Stimulated activated naive B cell treated with anti-CD40 and anti-IgM and Interleukin-4, amounts not matched to agents 10 μg/mL and 1 μg/mL and 100 μg/mL, for 72 hours (primary cell): ENCODE results near the gene HCRTR1.

Experiments
- ATAC-seq, 2 donors: fragments of 150-1000 bp; cut with Tn5 transposase; replicated peaks; 2 replicates each; pipeline ENCODE4 v1.10.0; 2021; ENCODE audit warnings: moderate library complexity in 1 of 2
- DNase-seq: peaks from one replicate; pipeline ENCODE4 v3.0.0; 2021
- H3K27ac Mint-ChIP-seq: one replicate; pipeline ENCODE4 v1.8.0; 2022; ENCODE audit warnings: mild to moderate bottlenecking, mixed read lengths
- H3K27me3 Mint-ChIP-seq, 2 donors: one replicate each; pipeline ENCODE4 v1.8.0; 2022; ENCODE audit warnings: mixed read lengths in 2 of 2
- H3K36me3 Mint-ChIP-seq, 2 donors: one replicate each; pipeline ENCODE4 v1.8.0; 2022; ENCODE audit warnings: mixed read lengths in 2 of 2, mild to moderate bottlenecking in 1 of 2
- H3K4me1 Mint-ChIP-seq, 2 donors: one replicate each; pipeline ENCODE4 v1.8.0; 2022; ENCODE audit warnings: mixed read lengths in 2 of 2, mild to moderate bottlenecking in 1 of 2
- H3K4me3 Mint-ChIP-seq, 2 donors: one replicate each; pipeline ENCODE4 v1.8.0; 2022; ENCODE audit warnings: mild to moderate bottlenecking in 2 of 2, mixed read lengths in 2 of 2, moderate library complexity in 1 of 2
- H3K9me3 Mint-ChIP-seq, 2 donors: one replicate each; pipeline ENCODE4 v1.8.0; 2022; ENCODE audit warnings: mixed read lengths in 2 of 2, mild to moderate bottlenecking in 1 of 2

The HCRTR1 gene

GRCh38 chr1:31617218-31617915 lies at the start of gene HCRTR1:
Gene HCRTR1 (plus strand): TSS chr1:31617689. CDS start chr1:31619193, 1,504 bp downstream.
- peaks cover 32 to 38% of the 10 kb centered on the region in 2 donors for H3K27me3 Mint-ChIP-seq
- peak; percentile 14 to 17 for ATAC-seq

GRCh38 chr1:31567956-31568570 lies 49.4 kb upstream of the HCRTR1 start:
- H3K4me1 Mint-ChIP-seq = peaks cover 10 to 14% of the 10 kb centered on the region in 2 donors
- DNase-seq = no peak
- no peak overlapping the region for H3K27ac Mint-ChIP-seq
- H3K4me3 Mint-ChIP-seq = no peak overlapping the region
- no peak for ATAC-seq
- H3K36me3 Mint-ChIP-seq = no peaks in the 10 kb centered on the region
- H3K9me3 Mint-ChIP-seq = no peaks in the 10 kb centered on the region
- H3K27me3 Mint-ChIP-seq = no peaks in the 10 kb centered on the region

More at GRCh38 chr1:31617218-31617915, at the start of gene HCRTR1:
- H3K4me1 Mint-ChIP-seq = peaks cover 18 to 26% of the 10 kb centered on the region in 2 donors
- peaks cover 5 to 11% of the 10 kb centered on the region in 2 donors for H3K36me3 Mint-ChIP-seq
- DNase-seq = no peak
- no peak within 1 kb of the TSS for H3K27ac Mint-ChIP-seq
- H3K9me3 Mint-ChIP-seq = no peaks in the 10 kb centered on the region
- peak within 1 kb of the TSS; percentile 61 to 73 for H3K4me3 Mint-ChIP-seq

- H3K4me1 Mint-ChIP-seq = peaks cover 10 to 14% of the 10 kb centered on the region in 2 donors
- no peaks in the 10 kb centered on the region for H3K36me3 Mint-ChIP-seq
- no peak for DNase-seq
- ATAC-seq = no peak
- H3K27ac Mint-ChIP-seq = no peak overlapping the region
- H3K9me3 Mint-ChIP-seq = no peaks in the 10 kb centered on the region
- H3K27me3 Mint-ChIP-seq = peaks cover 1 to 2% of the 10 kb centered on the region in 2 donors
- H3K4me3 Mint-ChIP-seq = no peak overlapping the region
Observed at GRCh38 chr1:31568895-31569595, 48.4 kb upstream of the HCRTR1 start.

GRCh38 chr1:31569596-31570173 lies 47.8 kb upstream of the HCRTR1 start:
- peaks cover 5 to 8% of the 10 kb centered on the region in 2 donors for H3K27me3 Mint-ChIP-seq
- ATAC-seq (no peak), DNase-seq (no peak)
- no peaks in the 10 kb centered on the region for H3K36me3 Mint-ChIP-seq
- H3K4me1 Mint-ChIP-seq = peaks cover 10 to 14% of the 10 kb centered on the region in 2 donors
- H3K9me3 Mint-ChIP-seq = no peaks in the 10 kb centered on the region
- H3K4me3 Mint-ChIP-seq = no peak overlapping the region
- H3K27ac Mint-ChIP-seq = no peak overlapping the region

- Mint-ChIP-seq H3K4me3 (no peak overlapping the region), H3K27me3 (peaks cover 5 to 9% of the 10 kb centered on the region in 2 donors), H3K9me3 (no peaks in the 10 kb centered on the region), H3K27ac (no peak overlapping the region), H3K36me3 (no peaks in the 10 kb centered on the region), H3K4me1 (peaks cover 10 to 14% of the 10 kb centered on the region in 2 donors)
- DNase-seq = no peak
- ATAC-seq = no peak
Observed at GRCh38 chr1:31570228-31570627, 47.3 kb upstream of the HCRTR1 start.

- Mint-ChIP-seq H3K27me3 (peaks cover 5 to 16% of the 10 kb centered on the region in 2 donors), H3K4me1 (peaks cover 10 to 14% of the 10 kb centered on the region in 2 donors), H3K4me3 (no peak overlapping the region), H3K27ac (no peak overlapping the region), H3K36me3 (no peaks in the 10 kb centered on the region), H3K9me3 (no peaks in the 10 kb centered on the region)
- DNase-seq = no peak
- ATAC-seq = no peak
Observed at GRCh38 chr1:31570906-31571305, 46.6 kb upstream of the HCRTR1 start.

- ATAC-seq (peak; percentile 50 to 62), DNase-seq (no peak)
- Mint-ChIP-seq H3K4me1 (peaks cover 16 to 20% of the 10 kb centered on the region in 2 donors), H3K27me3 (peaks cover 12 to 23% of the 10 kb centered on the region in 2 donors), H3K27ac (no peak overlapping the region), H3K36me3 (no peaks in the 10 kb centered on the region), H3K4me3 (no peak overlapping the region), H3K9me3 (no peaks in the 10 kb centered on the region)
Observed at GRCh38 chr1:31571340-31572295, 45.9 kb upstream of the HCRTR1 start.

GRCh38 chr1:31572323-31573104 lies 45.0 kb upstream of the HCRTR1 start:
- Mint-ChIP-seq H3K4me1 (peaks cover 16 to 21% of the 10 kb centered on the region in 2 donors), H3K27ac (no peak overlapping the region), H3K27me3 (peaks cover 14 to 25% of the 10 kb centered on the region in 2 donors), H3K4me3 (no peak overlapping the region), H3K36me3 (no peaks in the 10 kb centered on the region), H3K9me3 (no peaks in the 10 kb centered on the region)
- DNase-seq = no peak
- no peak for ATAC-seq

- ATAC-seq = no peak
- H3K9me3 Mint-ChIP-seq = no peaks in the 10 kb centered on the region
- H3K27me3 Mint-ChIP-seq = peaks cover 14 to 25% of the 10 kb centered on the region in 2 donors
- H3K27ac Mint-ChIP-seq = no peak overlapping the region
- no peak for DNase-seq
- peaks cover 16 to 21% of the 10 kb centered on the region in 2 donors for H3K4me1 Mint-ChIP-seq
- H3K36me3 Mint-ChIP-seq = no peaks in the 10 kb centered on the region
- no peak overlapping the region for H3K4me3 Mint-ChIP-seq
Observed at GRCh38 chr1:31573261-31573660, 44.2 kb upstream of the HCRTR1 start.

GRCh38 chr1:31574749-31575368 lies 42.6 kb upstream of the HCRTR1 start:
- Mint-ChIP-seq H3K36me3 (no peaks in the 10 kb centered on the region), H3K27me3 (peaks cover 14 to 25% of the 10 kb centered on the region in 2 donors), H3K9me3 (no peaks in the 10 kb centered on the region), H3K4me1 (peaks cover 16 to 21% of the 10 kb centered on the region in 2 donors), H3K4me3 (no peak overlapping the region), H3K27ac (peak overlapping the region; percentile 14)
- no peak for DNase-seq
- ATAC-seq = no peak

GRCh38 chr1:31575369-31576140 lies 41.9 kb upstream of the HCRTR1 start:
- Mint-ChIP-seq H3K9me3 (no peaks in the 10 kb centered on the region), H3K36me3 (no peaks in the 10 kb centered on the region), H3K27ac (no peak overlapping the region), H3K4me1 (peaks cover 16 to 21% of the 10 kb centered on the region in 2 donors), H3K4me3 (no peak overlapping the region), H3K27me3 (peaks cover 14 to 25% of the 10 kb centered on the region in 2 donors)
- DNase-seq = no peak
- no peak for ATAC-seq

- H3K4me1 Mint-ChIP-seq = peaks cover 14 to 15% of the 10 kb centered on the region in 2 donors
- H3K4me3 Mint-ChIP-seq = peak within 1 kb of the TSS in 1 of 2 donors; percentile 0
- peak; percentile 54 to 62 for ATAC-seq
- peak within 1 kb of the TSS; percentile 49 for H3K27ac Mint-ChIP-seq
- no peak for DNase-seq
- no peaks in the 10 kb centered on the region for H3K36me3 Mint-ChIP-seq
- H3K27me3 Mint-ChIP-seq = peaks cover 14 to 25% of the 10 kb centered on the region in 2 donors
- no peaks in the 10 kb centered on the region for H3K9me3 Mint-ChIP-seq
Observed at GRCh38 chr1:31576201-31576669, 41.3 kb upstream of the HCRTR1 start, which contains the start of gene TINAGL1. Gene TINAGL1 (plus strand): TSS chr1:31576515. CDS start chr1:31577149, 634 bp downstream.
